Endothelial cell of umbilical vein (primary cell): ENCODE data around the gene COPS9. TPM values are rescaled to one million over a fixed set of nuclear protein-coding genes. Genes with fewer than 3 reads are reported as not detected.

Experiments used
- BruUV-seq: library from RNA; stranded (reverse); fragments of 400-500 nt; replicated peaks from 2 replicates; lab custom pipeline; 2021; lab: Mats Ljungman, UMichigan
- CTCF ChIA-PET: fragments of 300-600, 350-600 bp; sonication (Branson Sonifier 250); formaldehyde crosslinking; loops from one replicate; lab custom pipeline; 2021; ENCODE audit warnings: antibody characterized with exemption, inconsistent platforms; lab: Charles Lee
- POLR2A ChIA-PET: fragments of 300-600, 350-600 bp; sonication (Branson Sonifier 250); formaldehyde crosslinking; loops from one replicate; lab custom pipeline; 2021; ENCODE audit warnings: antibody characterized with exemption, inconsistent platforms; lab: Charles Lee
- DNase-seq: peaks from one replicate; pipeline ENCODE4 v3.0.0-alpha.2; 2011; ENCODE audit warnings: low read depth, low spot score
- FAIRE-seq: peaks from 2 replicates; lab custom pipeline; 2011; peaks lifted over from hg19 to GRCh38; lab: Jason Lieb, UNC
- H2AFZ ChIP-seq: 2 replicates; pipeline ENCODE4 v1.6.0; 2012; ENCODE audit warnings: low read depth, low read length, control low read depth, inconsistent platforms
- H3K27ac ChIP-seq: 2 replicates; pipeline ENCODE4 v1.5.1; 2011; ENCODE audit warnings: low read depth, mild to moderate bottlenecking, control low read depth, low read length, moderate library complexity; ENCODE audit not compliant: insufficient read depth
- H3K27me3 ChIP-seq, 2 experiments: 2 replicates each; pipeline versions ENCODE4 v1.6.0 to v1.6.1; 2011; ENCODE audit warnings: low read length in 2 of 2, mixed read lengths in 1 of 2; ENCODE audit not compliant: control insufficient read depth in 2 of 2, insufficient read depth in 2 of 2
- H3K36me3 ChIP-seq, 2 experiments: 2 replicates in 1 of 2; 3 replicates in 1 of 2; pipeline ENCODE4 v1.5.1; 2011; ENCODE audit warnings: low read length in 2 of 2, mild to moderate bottlenecking in 1 of 2, moderate library complexity in 1 of 2; ENCODE audit not compliant: control insufficient read depth in 2 of 2, insufficient read depth in 2 of 2; ENCODE audit errors: extremely low read depth in 1 of 2
- H3K4me1 ChIP-seq: 3 replicates; pipeline ENCODE4 v1.5.1; 2011; ENCODE audit warnings: mild to moderate bottlenecking, low read length; ENCODE audit not compliant: control insufficient read depth, insufficient read depth; ENCODE audit errors: extremely low read depth
- H3K4me2 ChIP-seq: 2 replicates; pipeline ENCODE4 v1.6.1; 2011; ENCODE audit warnings: low read length, control low read depth, mixed read lengths; ENCODE audit not compliant: insufficient read depth
- H3K4me3 ChIP-seq, 3 experiments: fragments of 200-600 bp in 1 of 3; sonication (generic), shearing (Covaris generic) in 1 of 3; replicated peaks in 1 of 3; 2 replicates each; pipeline ENCODE4 v1.5.1; 2011 to 2016; ENCODE audit warnings: control low read depth in 3 of 3, low read length in 3 of 3, mild to moderate bottlenecking in 2 of 3, inconsistent platforms in 1 of 3, low read depth in 1 of 3, moderate library complexity in 1 of 3; ENCODE audit not compliant: insufficient read depth in 1 of 3
- H3K79me2 ChIP-seq: 2 replicates; pipeline ENCODE4 v1.6.0; 2012; ENCODE audit warnings: low read length, inconsistent platforms; ENCODE audit not compliant: control insufficient read depth, insufficient read depth
- H3K9ac ChIP-seq: replicated peaks from 2 replicates; pipeline ENCODE3; 2011; ENCODE audit warnings: low read length, control low read depth; ENCODE audit not compliant: insufficient read depth; ENCODE audit errors: extremely low read depth
- H3K9me1 ChIP-seq: replicated peaks from 3 replicates; pipeline ENCODE4 v1.6.0; 2011; ENCODE audit warnings: mild to moderate bottlenecking, low read length; ENCODE audit not compliant: control insufficient read depth, insufficient read depth; ENCODE audit errors: extremely low read depth
- H3K9me3 ChIP-seq: replicated peaks from 2 replicates; pipeline ENCODE4 v1.5.1; 2012; ENCODE audit warnings: low read length, inconsistent platforms; ENCODE audit not compliant: control insufficient read depth, insufficient read depth
- H4K20me1 ChIP-seq: replicated peaks from 2 replicates; pipeline ENCODE3; 2011; ENCODE audit warnings: mild to moderate bottlenecking, low read length; ENCODE audit not compliant: control insufficient read depth, insufficient read depth; ENCODE audit errors: extremely low read depth
- CTCF ChIP-seq, 2 donors: IDR thresholded peaks; 1 replicate in 1 of 2; 2 replicates in 1 of 2; pipeline ENCODE4 v1.5.1; 2011; ENCODE audit warnings: low read length in 2 of 2, mild to moderate bottlenecking in 2 of 2, moderate library complexity in 2 of 2, control low read depth in 1 of 2, inconsistent platforms in 1 of 2, low read depth in 1 of 2; ENCODE audit not compliant: insufficient read depth in 1 of 2; ENCODE audit errors: extremely low read depth in 1 of 2
- FOS ChIP-seq: IDR thresholded peaks from 2 replicates; pipeline ENCODE4 v1.6.1; 2011; ENCODE audit warnings: mild to moderate bottlenecking, low read length, moderate library complexity, borderline replicate concordance; ENCODE audit not compliant: insufficient read depth
- MYC ChIP-seq: IDR thresholded peaks from one replicate; pipeline ENCODE4 v1.6.1; 2011; ENCODE audit warnings: mild to moderate bottlenecking, low read depth, low read length
- POLR2A ChIP-seq: IDR thresholded peaks from 2 replicates; pipeline ENCODE4 v1.6.1; 2012; ENCODE audit warnings: low read depth, mild to moderate bottlenecking, control low read depth, low read length
- POLR2AphosphoS5 ChIP-seq: IDR thresholded peaks from 2 replicates; pipeline ENCODE4 v1.6.1; 2012; ENCODE audit warnings: low read depth, mild to moderate bottlenecking, control low read depth, low read length, moderate library complexity; ENCODE audit not compliant: insufficient read depth
- dilution Hi-C: fragments of 300-500 bp; cut with MboI; formaldehyde crosslinking; loops from one replicate; pipeline ENCODE4 v1.15.0; 2019; ENCODE audit warnings: low sequenced_read_pairs; ENCODE audit not compliant: extremely low pct_ligation_motif_present
- intact Hi-C: fragments of 100-400 bp; cut with micrococcal nuclease; formaldehyde crosslinking; loops from one replicate; pipeline ENCODE4 v1.10.0; 2022
- polyA plus RNA-seq, 4 experiments: library from polyadenylated mRNA; depleted of rRNA in 3 of 4; stranded (reverse) in 3 of 4; unstranded in 1 of 4; fragments of >200 nt; gene quantifications; 2 replicates each; pipeline versions ENCODE4 v1.2.1 to v1.2.3, GENCODE V29; 2011 to 2012; ENCODE audit warnings: missing spikeins in 1 of 4
- total RNA-seq: library from RNA; stranded (reverse); gene quantifications from 2 replicates; pipeline ENCODE4 v1.2.3, GENCODE V29; 2021

Gene COPS9
- total and polyA plus RNA-seq, 2 donors (not counting 3 experiments of a cell fraction or from before 2014, with no cell fraction given) = 196 to 361 TPM

- TF ChIP-seq POLR2AphosphoS5 = no peak
- no peak for TF ChIP-seq MYC
- TF ChIP-seq CTCF (IDR thresholded peaks at IDR 0.05; ENCODE audit: extremely low read depth in 1 of 2, insufficient read depth in 1 of 2, low read depth in 1 of 2, low read length in 2 of 2) = no peak
- no peak for TF ChIP-seq POLR2A
- no peak for TF ChIP-seq FOS
- FAIRE-seq (no peak), DNase-seq (no peak)
- H3K79me2 ChIP-seq = no peaks in the 10 kb centered on the region
- ChIA-PET POLR2A (no interaction called here), CTCF (no interaction called here)
- intact Hi-C loops = no loop called here
- H3K36me3 ChIP-seq = no peaks in the 10 kb centered on the region
- BruUV-seq = no TSS peak
- dilution Hi-C loops = no loop called here
- no peak overlapping the region for H3K27ac ChIP-seq
- H3K4me1 ChIP-seq = no peaks in the 10 kb centered on the region
- no peaks in the 10 kb centered on the region for H3K27me3 ChIP-seq
- no peaks in the 10 kb centered on the region for H3K9me1 ChIP-seq
- H3K9me3 ChIP-seq = no peaks in the 10 kb centered on the region
- H2AFZ ChIP-seq = no peak overlapping the region
- no peak overlapping the region for H3K4me2 ChIP-seq
- H4K20me1 ChIP-seq = no peaks in the 10 kb centered on the region
- no peak overlapping the region for H3K9ac ChIP-seq
- no peak overlapping the region for H3K4me3 ChIP-seq
Observed at GRCh38 chr2:240155048-240155744, 19.1 kb upstream of the COPS9 start.

- no TSS peak for BruUV-seq
- H3K4me1 ChIP-seq = no peaks in the 10 kb centered on the region
- POLR2A ChIA-PET = no interaction called here
Observed at GRCh38 chr2:240154606-240155005, 18.5 kb upstream of the COPS9 start.

More at GRCh38 chr2:240154606-240155005, 18.5 kb upstream of the COPS9 start:
- no peak overlapping the region for H2AFZ ChIP-seq
- no peak overlapping the region for H3K4me3 ChIP-seq
- DNase-seq = no peak
- H4K20me1 ChIP-seq = no peaks in the 10 kb centered on the region
- CTCF ChIA-PET = no interaction called here
- no peaks in the 10 kb centered on the region for H3K36me3 ChIP-seq
- H3K4me2 ChIP-seq = no peak overlapping the region
- no peak for TF ChIP-seq CTCF (IDR thresholded peaks at IDR 0.05; ENCODE audit: extremely low read depth in 1 of 2, insufficient read depth in 1 of 2, low read depth in 1 of 2, low read length in 2 of 2)
- TF ChIP-seq POLR2AphosphoS5 = no peak
- dilution Hi-C loops = no loop called here
- H3K9ac ChIP-seq = no peak overlapping the region
- H3K9me1 ChIP-seq = no peaks in the 10 kb centered on the region
- intact Hi-C loops = no loop called here
- no peak overlapping the region for H3K27ac ChIP-seq
- H3K27me3 ChIP-seq = no peaks in the 10 kb centered on the region
- H3K9me3 ChIP-seq = no peaks in the 10 kb centered on the region
- FAIRE-seq = no peak
- no peaks in the 10 kb centered on the region for H3K79me2 ChIP-seq
